NCI-H2107 (cell line): ENCODE data around the gene FAU.

Source experiments
- DNase-seq: peaks from one replicate; lab custom pipeline; 2025; lab: John Stamatoyannopoulos, UW

The FAU gene

GRCh38 chr11:65078151-65078550, 43.8 kb downstream of the FAU start:
- DNase-seq: no peak

- no peak for DNase-seq
These were observed 44.5 kb downstream of the FAU start for GRCh38 chr11:65077451-65077850.

- DNase-seq: no peak
These were observed 49.3 kb downstream of the FAU start for GRCh38 chr11:65072631-65072966.

- DNase-seq: no peak
These were observed 49.9 kb downstream of the FAU start for GRCh38 chr11:65071907-65072630.
